GM18867 (cell line): ENCODE measurements around the gene NPEPL1.

Source experiments
- ATAC-seq: cut with Tn5 transposase; IDR thresholded peaks from one replicate; pipeline ENCODE4 v1.9.1; 2021; ENCODE audit warnings: mild to moderate bottlenecking, moderate library complexity; ENCODE audit not compliant: unreplicated experiment

The NPEPL1 gene

DNA sequence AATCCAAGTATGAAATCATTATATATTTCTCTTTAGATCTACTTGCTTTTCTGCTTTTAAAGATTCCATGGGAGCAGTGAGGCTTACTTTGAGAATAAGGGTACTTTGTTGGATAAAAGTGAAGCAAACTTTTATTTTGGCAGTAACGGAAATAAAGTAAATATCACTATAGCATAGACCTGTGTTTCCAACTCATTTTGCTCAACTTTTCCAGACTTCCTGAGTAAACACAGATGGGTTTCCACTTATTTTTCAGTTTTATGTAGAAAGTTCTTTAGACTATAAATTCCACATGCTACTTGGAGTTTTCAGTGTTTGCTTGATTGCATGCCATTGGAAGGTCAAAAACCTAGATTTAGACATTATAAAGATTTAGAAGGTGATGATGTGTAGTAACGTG, 35.3 kb upstream of the NPEPL1 start:
- ATAC-seq = no peak

GRCh38 chr20:58657986-58658385, 34.6 kb upstream of the NPEPL1 start:
- no peak for ATAC-seq

GRCh38 chr20:58658760-58659159, 33.8 kb upstream of the NPEPL1 start:
- ATAC-seq = no peak

DNA sequence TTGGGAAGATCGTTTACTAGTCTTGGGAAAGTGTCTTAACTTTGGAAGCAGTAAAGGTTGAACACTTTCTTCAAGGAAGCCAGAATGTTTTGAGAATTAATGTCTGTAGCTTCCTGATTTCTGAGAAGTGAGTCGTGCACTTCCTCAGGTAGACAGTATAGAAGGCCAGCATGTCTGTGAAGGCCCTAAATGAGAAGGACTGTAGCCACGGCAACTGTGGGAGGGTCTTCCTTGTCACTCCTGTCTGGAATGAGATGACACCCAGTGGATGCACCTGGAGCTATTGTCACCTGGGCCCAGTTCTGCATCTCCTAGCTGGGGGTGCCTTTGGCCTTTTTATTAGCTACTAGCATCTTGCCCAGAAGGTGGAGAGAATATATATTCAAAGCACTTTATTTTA, 32.8 kb upstream of the NPEPL1 start:
- no peak for ATAC-seq

DNA sequence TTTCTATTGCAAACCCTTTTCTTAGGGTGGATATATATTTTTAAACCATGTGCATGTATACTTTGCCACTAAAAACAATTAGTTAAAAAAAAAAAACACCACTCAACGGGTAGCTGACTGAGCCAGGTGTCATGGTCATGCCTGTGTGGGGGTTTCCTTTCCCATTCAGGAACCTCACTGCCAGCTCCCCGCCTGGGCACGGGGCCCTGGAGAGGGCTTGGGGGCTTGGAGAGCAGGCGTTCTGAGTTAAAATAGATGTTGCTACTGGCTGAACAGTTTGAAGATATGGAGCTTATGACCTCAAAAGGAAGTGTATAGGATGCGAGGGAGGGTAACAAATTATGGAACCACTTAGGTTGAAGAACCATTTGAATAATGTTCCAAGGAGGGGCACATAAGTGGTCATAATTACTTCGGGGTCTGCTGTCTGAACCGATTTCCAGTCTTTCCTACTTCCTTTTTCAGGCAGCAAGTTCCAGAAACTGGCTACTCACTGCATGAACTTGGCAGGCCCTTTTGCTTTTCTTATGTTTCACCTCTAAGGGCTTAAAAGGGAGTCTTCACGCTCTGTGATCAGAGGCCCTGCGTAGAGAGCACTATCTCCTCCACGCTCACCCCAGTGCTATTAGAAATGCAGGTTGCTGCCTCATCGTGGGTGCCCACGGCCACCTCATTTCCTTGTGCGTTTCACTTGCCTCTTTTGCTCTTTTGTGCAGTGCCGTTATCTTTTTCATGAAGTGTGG, 31.6 kb upstream of the NPEPL1 start:
- no peak for ATAC-seq

GRCh38 chr20:58661598-58662473, 30.8 kb upstream of the NPEPL1 start:
- ATAC-seq = no peak

DNA sequence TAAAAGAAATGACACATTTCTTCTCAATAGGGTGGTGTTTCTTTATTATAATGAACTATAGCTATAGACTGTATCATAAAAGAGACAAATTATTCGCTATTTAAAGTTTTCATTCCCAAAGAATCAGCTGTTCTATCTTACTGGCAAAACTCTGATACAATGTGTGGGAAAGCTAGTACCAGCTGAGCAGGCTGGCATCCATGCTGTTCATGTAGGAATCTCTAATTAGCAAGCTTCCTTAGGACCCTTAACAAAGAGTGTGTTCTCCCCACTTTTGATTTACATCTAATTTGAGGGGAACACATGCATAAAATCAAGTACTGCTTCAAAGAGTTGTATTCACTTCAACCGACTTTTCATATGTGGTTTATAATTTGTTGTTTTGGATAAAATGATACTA, 28.3 kb upstream of the NPEPL1 start:
- ATAC-seq = no peak

DNA sequence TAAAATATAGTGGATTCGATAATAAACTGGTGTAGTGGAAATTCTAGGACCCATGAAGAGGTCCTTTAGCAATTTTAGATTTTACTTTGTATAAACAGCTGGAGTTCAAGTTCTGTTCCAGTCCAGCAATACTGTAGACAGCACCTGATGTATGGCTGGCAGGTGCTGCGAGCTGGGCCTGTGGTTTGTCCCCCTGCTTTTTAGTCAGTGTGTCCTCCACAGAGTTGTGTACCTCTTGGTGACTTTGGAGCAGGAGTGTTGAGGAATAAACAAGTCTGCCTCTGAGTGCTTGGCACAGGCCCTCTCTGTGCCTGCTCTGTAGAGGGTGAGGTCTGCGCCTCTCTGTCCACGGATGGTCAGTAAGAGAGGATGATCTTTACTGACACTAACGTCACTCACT, 27.7 kb upstream of the NPEPL1 start:
- ATAC-seq = no peak

- no peak for ATAC-seq
Measured at GRCh38 chr20:58665606-58666005, 27.0 kb upstream of the NPEPL1 start.

- no peak for ATAC-seq
Measured at GRCh38 chr20:58666702-58667101, 25.9 kb upstream of the NPEPL1 start.

GRCh38 chr20:58667975-58668374, 24.6 kb upstream of the NPEPL1 start:
- ATAC-seq = no peak

- ATAC-seq = no peak
Measured at GRCh38 chr20:58668901-58669286, 23.7 kb upstream of the NPEPL1 start.

DNA sequence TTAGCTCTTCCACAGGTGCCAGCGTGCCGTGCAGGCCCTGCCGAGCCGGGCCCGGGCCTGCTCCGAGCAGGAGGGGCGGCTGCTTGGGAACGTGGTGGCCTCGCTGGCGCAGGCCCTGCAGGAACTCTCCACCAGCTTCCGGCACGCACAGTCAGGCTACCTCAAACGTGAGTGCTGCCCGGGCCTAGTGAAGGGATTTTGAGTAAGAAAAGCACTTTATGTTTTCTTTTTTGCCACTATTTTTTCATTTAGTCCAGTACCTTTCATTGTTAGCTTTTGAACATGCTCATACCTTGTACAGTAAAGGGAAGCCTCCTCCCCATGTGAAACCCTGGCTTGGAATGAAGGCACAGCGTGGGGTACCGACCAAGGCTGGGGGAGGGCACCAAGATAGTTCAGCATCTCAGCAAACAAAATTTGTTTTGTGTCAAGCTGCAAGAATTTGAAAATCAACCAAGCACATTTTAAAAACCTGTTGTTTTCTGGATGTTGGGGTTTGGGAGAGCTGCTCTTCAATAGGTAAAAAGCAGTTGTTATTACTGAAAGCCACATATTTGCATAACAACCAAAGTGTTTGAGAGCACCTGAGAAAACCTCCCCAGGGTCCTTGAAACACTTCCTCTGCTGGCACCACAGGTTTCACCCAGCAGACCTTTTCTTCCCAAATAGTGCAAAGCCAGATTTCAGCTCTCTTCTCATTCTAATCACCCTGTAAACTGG, 23.2 kb upstream of the NPEPL1 start:
- peak; percentile 80 for ATAC-seq

- no peak for ATAC-seq
Measured at GRCh38 chr20:58670102-58670501, 22.5 kb upstream of the NPEPL1 start.

DNA sequence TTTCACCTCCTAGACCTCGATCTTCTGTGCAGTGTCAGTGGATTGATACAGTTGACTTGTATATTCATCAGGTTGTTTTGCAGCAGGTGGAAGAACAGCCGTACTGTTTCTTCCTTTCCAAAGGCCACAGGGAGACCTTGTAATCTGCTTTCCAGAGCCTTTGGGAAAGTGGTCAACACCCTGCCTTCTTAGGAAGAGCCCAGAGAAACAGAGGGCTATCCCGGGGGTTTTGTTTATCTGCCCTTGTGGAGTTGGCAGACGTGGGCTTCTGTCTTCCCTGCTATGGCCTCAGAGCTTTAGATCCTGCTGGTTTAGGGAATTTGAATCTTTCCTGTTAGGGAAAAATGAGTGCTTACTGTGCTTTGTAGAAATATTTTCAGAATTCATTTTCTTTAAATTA, 21.9 kb upstream of the NPEPL1 start:
- ATAC-seq = no peak

GRCh38 chr20:58673119-58673518, 19.5 kb upstream of the NPEPL1 start:
- ATAC-seq = no peak

GRCh38 chr20:58675146-58675584, 17.4 kb upstream of the NPEPL1 start:
- no peak for ATAC-seq

- ATAC-seq = no peak
Measured at GRCh38 chr20:58675641-58676040, 17.0 kb upstream of the NPEPL1 start.

DNA sequence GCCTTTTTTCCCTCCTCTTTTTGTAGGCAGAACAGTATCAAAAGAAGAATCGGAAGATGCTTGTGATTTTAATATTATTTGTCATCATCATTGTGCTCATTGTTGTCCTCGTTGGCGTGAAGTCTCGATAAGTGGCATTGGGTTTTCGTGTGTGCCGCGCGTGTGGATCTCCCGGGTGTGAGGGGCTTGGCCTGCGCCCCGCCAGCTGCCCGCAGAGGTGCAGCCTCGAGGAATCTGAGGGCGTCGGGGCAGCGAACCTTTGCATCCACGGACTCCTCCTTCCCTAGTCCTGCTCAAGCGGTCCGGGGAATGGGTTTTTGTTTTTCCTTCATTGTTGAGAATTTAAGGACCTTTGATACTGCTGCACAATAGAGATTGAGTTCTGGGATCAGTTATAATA, 16.4 kb upstream of the NPEPL1 start:
- no peak for ATAC-seq

- ATAC-seq = no peak
Measured at GRCh38 chr20:58677079-58677604, 15.5 kb upstream of the NPEPL1 start.

- no peak for ATAC-seq
Measured at GRCh38 chr20:58677808-58678207, 14.8 kb upstream of the NPEPL1 start.
